WTC11 (cell line): ENCODE data around the gene ACSL1. TPM values are rescaled to one million over a fixed set of nuclear protein-coding genes. Genes with fewer than 3 reads are reported as not detected.

ENCODE experiments used
- ATAC-seq: fragments of 200-7000 bp; cut with Tn5 transposase; 2 replicates; pipeline ENCODE4 v1.10.0; 2021; ENCODE audit warnings: mild to moderate bottlenecking, moderate library complexity
- CTCF ChIA-PET: fragments of 300-600 bp; sonication (Branson Sonifier 250); formaldehyde crosslinking; loops from one replicate; lab custom pipeline; 2021; ENCODE audit warnings: antibody characterized with exemption; lab: Charles Lee
- POLR2A ChIA-PET: fragments of 350-600 bp; sonication (Branson Sonifier 250); formaldehyde crosslinking; loops from one replicate; lab custom pipeline; 2021; ENCODE audit warnings: antibody characterized with exemption; lab: Charles Lee
- DNase-seq: peaks from one replicate; pipeline ENCODE4 v3.0.0; 2021; ENCODE audit warnings: low spot score
- H3K27ac Mint-ChIP-seq: 2 replicates; pipeline ENCODE4 v1.8.0; 2021; ENCODE audit warnings: mixed read lengths
- H3K27me3 Mint-ChIP-seq: 2 replicates; pipeline ENCODE4 v1.8.0; 2021; ENCODE audit warnings: low read depth, mild to moderate bottlenecking, moderate library complexity, mixed read lengths
- H3K36me3 Mint-ChIP-seq: 2 replicates; pipeline ENCODE4 v1.8.0; 2021; ENCODE audit warnings: mixed read lengths
- H3K4me1 Mint-ChIP-seq: 2 replicates; pipeline ENCODE4 v1.8.0; 2022; ENCODE audit warnings: mixed read lengths
- H3K4me3 Mint-ChIP-seq: 2 replicates; pipeline ENCODE4 v1.8.0; 2021; ENCODE audit warnings: mild to moderate bottlenecking, moderate library complexity, mixed read lengths
- H3K9me3 Mint-ChIP-seq: 2 replicates; pipeline ENCODE4 v1.8.0; 2021; ENCODE audit warnings: mixed read lengths
- ARID4B ChIP-seq: sonication (generic); formaldehyde crosslinking; IDR thresholded peaks from 2 replicates; pipeline ENCODE4 v1.8.0; 2023; ENCODE audit warnings: missing genetic modification reagents, mild to moderate bottlenecking, borderline replicate concordance
- CDX4 ChIP-seq: fragments of 250-450 bp; sonication (Bioruptor Pico); IDR thresholded peaks from 2 replicates; pipeline ENCODE4 v1.9.0; 2021; ENCODE audit warnings: moderate library complexity, mild to moderate bottlenecking, inconsistent platforms, borderline replicate concordance
- CREB1 ChIP-seq: sonication (generic); formaldehyde crosslinking; IDR thresholded peaks from 2 replicates; pipeline ENCODE4 v1.8.0; 2023; ENCODE audit warnings: mild to moderate bottlenecking, missing genetic modification reagents
- E2F4 ChIP-seq: sonication (generic); formaldehyde crosslinking; IDR thresholded peaks from 2 replicates; pipeline ENCODE4 v1.8.1; 2022; ENCODE audit warnings: low read depth, mild to moderate bottlenecking, moderate library complexity, missing genetic modification reagents, borderline replicate concordance
- ESRRA ChIP-seq: sonication (generic); formaldehyde crosslinking; IDR thresholded peaks from 2 replicates; pipeline ENCODE4 v1.8.1; 2022; ENCODE audit warnings: mild to moderate bottlenecking, missing genetic modification reagents, borderline replicate concordance
- GABPB1 ChIP-seq: sonication (generic); formaldehyde crosslinking; IDR thresholded peaks from 2 replicates; pipeline ENCODE4 v1.8.1; 2023; ENCODE audit warnings: mild to moderate bottlenecking, missing genetic modification reagents
- HMGA2 ChIP-seq: fragments of 250-450 bp; sonication (Bioruptor Pico); IDR thresholded peaks from 2 replicates; pipeline ENCODE4 v1.4.0; 2021; ENCODE audit warnings: mild to moderate bottlenecking, moderate library complexity
- HMGXB4 ChIP-seq: sonication (generic); formaldehyde crosslinking; IDR thresholded peaks from 2 replicates; pipeline ENCODE4 v1.8.1; 2023; ENCODE audit warnings: mild to moderate bottlenecking, moderate library complexity, missing genetic modification reagents
- MLX ChIP-seq: sonication (generic); formaldehyde crosslinking; IDR thresholded peaks from 2 replicates; pipeline ENCODE4 v1.8.1; 2023; ENCODE audit warnings: mild to moderate bottlenecking, missing genetic modification reagents, moderate library complexity
- MXD4 ChIP-seq: fragments of 250-450 bp; sonication (Bioruptor Pico); IDR thresholded peaks from 2 replicates; pipeline ENCODE4 v1.8.0; 2021; ENCODE audit warnings: mild to moderate bottlenecking, moderate library complexity, borderline replicate concordance
- NR2C2 ChIP-seq: sonication (generic); formaldehyde crosslinking; IDR thresholded peaks from 2 replicates; pipeline ENCODE4 v1.8.0; 2022; ENCODE audit warnings: mild to moderate bottlenecking, missing genetic modification reagents
- NR3C1 ChIP-seq: sonication (generic); formaldehyde crosslinking; conservative IDR thresholded peaks from 2 replicates; pipeline ENCODE4 v1.8.1; 2023; ENCODE audit warnings: low read depth, mild to moderate bottlenecking, missing genetic modification reagents
- PRRX2 ChIP-seq: fragments of 250-450 bp; sonication (Bioruptor Pico); IDR thresholded peaks from 2 replicates; pipeline ENCODE4 v1.8.0; 2021; ENCODE audit warnings: mild to moderate bottlenecking
- RELA ChIP-seq: sonication (generic); formaldehyde crosslinking; IDR thresholded peaks from 2 replicates; pipeline ENCODE4 v1.8.1; 2022; ENCODE audit warnings: missing genetic modification reagents, mild to moderate bottlenecking, borderline replicate concordance
- RORB ChIP-seq: fragments of 250-450 bp; sonication (Bioruptor Pico); IDR thresholded peaks from 2 replicates; pipeline ENCODE4 v1.9.0; 2021; ENCODE audit warnings: mild to moderate bottlenecking
- TCF7 ChIP-seq: sonication (generic); formaldehyde crosslinking; IDR thresholded peaks from 2 replicates; pipeline ENCODE4 v1.8.0; 2022; ENCODE audit warnings: mild to moderate bottlenecking, low read depth, missing genetic modification reagents, moderate library complexity
- USF2 ChIP-seq: sonication (generic); formaldehyde crosslinking; IDR thresholded peaks from 2 replicates; pipeline ENCODE4 v1.8.1; 2023; ENCODE audit warnings: mild to moderate bottlenecking, missing genetic modification reagents, moderate library complexity
- ZBTB43 ChIP-seq: sonication (generic); formaldehyde crosslinking; IDR thresholded peaks from 2 replicates; pipeline ENCODE4 v1.8.1; 2023; ENCODE audit warnings: mild to moderate bottlenecking, missing genetic modification reagents
- ZNF281 ChIP-seq: sonication (generic); formaldehyde crosslinking; IDR thresholded peaks from 2 replicates; pipeline ENCODE4 v1.8.0; 2023; ENCODE audit warnings: mild to moderate bottlenecking, missing genetic modification reagents
- ZNF423 ChIP-seq: fragments of 250-450 bp; sonication (Bioruptor Pico); IDR thresholded peaks from 2 replicates; pipeline ENCODE4 v2.1.2; 2022; ENCODE audit warnings: mild to moderate bottlenecking, moderate library complexity
- total RNA-seq: library from RNA; stranded (reverse); gene quantifications from 3 replicates; pipeline ENCODE4 v1.2.3, GENCODE V29; 2021

Gene ACSL1
- total RNA-seq, 1 experiment from 2014 or later = 6.6 TPM

- TF ChIP-seq CDX4 (CRISPR knock-in tag) = no peak
Observed at GRCh38 chr4:184857441-184858121, 31.8 kb upstream of the ACSL1 start (continued).

- CTCF ChIA-PET = no interaction called here
- DNase-seq (no peak), ATAC-seq (no peak)
- POLR2A ChIA-PET = no interaction called here
- no peak overlapping the region for H3K4me3 Mint-ChIP-seq
- no peaks in the 10 kb centered on the region for H3K27me3 Mint-ChIP-seq
- no peaks in the 10 kb centered on the region for H3K9me3 Mint-ChIP-seq
- no peak overlapping the region for H3K27ac Mint-ChIP-seq
- no peaks in the 10 kb centered on the region for H3K36me3 Mint-ChIP-seq
- H3K4me1 Mint-ChIP-seq = peaks cover 6% of the 10 kb centered on the region
- TF ChIP-seq HMGXB4 (CRISPR knock-in tag) = no peak
- no peak for TF ChIP-seq PRRX2 (CRISPR knock-in tag)
- no peak for TF ChIP-seq RELA
- TF ChIP-seq E2F4 (CRISPR knock-in tag) = no peak
- TF ChIP-seq NR3C1 (CRISPR knock-in tag) = no peak
- TF ChIP-seq NR2C2 = no peak
- no peak for TF ChIP-seq CREB1
- no peak for TF ChIP-seq HMGA2 (CRISPR knock-in tag)
- no peak for TF ChIP-seq GABPB1 (CRISPR knock-in tag)
- TF ChIP-seq ZBTB43 (CRISPR knock-in tag) = no peak
Observed at GRCh38 chr4:184856277-184856609, 30.5 kb upstream of the ACSL1 start.

GRCh38 chr4:184854673-184855072 lies 28.9 kb upstream of the ACSL1 start:
- ChIA-PET CTCF (no interaction called here), POLR2A (no interaction called here)
- Mint-ChIP-seq H3K4me1 (no peaks in the 10 kb centered on the region), H3K27ac (no peak overlapping the region), H3K4me3 (no peak overlapping the region), H3K36me3 (no peaks in the 10 kb centered on the region), H3K27me3 (no peaks in the 10 kb centered on the region), H3K9me3 (no peaks in the 10 kb centered on the region)
- DNase-seq = no peak
- no peak for ATAC-seq
- TF ChIP-seq ARID4B = no peak
- no peak for TF ChIP-seq RORB (CRISPR knock-in tag)
- TF ChIP-seq MLX (CRISPR knock-in tag) = no peak
- no peak for TF ChIP-seq ESRRA (CRISPR knock-in tag)
- TF ChIP-seq MXD4 (CRISPR knock-in tag) = no peak
- no peak for TF ChIP-seq ZNF423 (CRISPR knock-in tag)
- no peak for TF ChIP-seq USF2 (CRISPR knock-in tag)
- no peak for TF ChIP-seq ZNF281 (CRISPR knock-in tag)
- TF ChIP-seq TCF7 (CRISPR knock-in tag) = no peak
